ENCODE results near the gene TCP11L1.
A peak's percentile ranks its signal among the peaks of the same experiment; 100 is the strongest.
"Not testable (repeated sequence)": the region's sequence is repeated elsewhere in the genome, so short reads cannot be mapped to it uniquely, and the experiment has no call there.

The TCP11L1 gene

DNA sequence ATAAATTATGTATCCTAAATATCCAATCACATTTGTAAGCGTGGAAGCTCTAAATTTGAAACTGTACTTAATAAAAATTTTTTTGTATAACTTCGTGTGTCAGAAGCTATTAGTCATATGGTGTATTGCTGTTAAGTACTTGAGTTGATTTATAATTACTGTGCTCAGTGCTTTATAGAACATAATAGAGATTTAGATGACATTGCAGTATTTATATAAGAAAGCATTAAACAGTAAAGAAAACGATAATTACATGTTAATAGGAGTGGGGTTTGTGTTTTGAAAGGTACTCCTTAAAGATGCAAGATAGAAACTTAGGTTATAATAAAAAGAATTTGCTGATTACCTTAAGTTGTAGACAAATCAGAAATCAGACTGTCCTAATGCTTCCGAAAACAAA lies 5.9 kb upstream of the TCP11L1 start:
- FAIRE-seq = peak; percentile 37

DNA sequence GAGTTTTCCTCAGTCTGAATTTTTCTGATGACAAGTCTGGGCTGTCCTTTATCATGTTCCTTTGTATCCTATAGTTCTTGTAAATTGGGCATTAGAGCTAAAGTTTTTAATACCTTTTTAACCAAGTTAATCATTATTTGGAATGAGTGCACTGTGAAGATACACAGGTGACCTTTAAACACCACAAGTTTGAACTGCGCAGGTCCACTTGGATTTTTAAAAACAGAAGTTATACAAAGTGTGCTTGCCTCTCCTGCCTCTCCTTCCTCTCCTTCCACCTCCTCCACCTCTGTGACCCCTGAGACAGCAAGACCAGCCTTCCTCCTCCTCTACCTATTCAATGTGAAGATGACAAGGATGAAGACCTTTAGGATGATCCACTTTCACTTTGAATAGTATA lies 4.4 kb upstream of the TCP11L1 start:
- no peak for FAIRE-seq

DNA sequence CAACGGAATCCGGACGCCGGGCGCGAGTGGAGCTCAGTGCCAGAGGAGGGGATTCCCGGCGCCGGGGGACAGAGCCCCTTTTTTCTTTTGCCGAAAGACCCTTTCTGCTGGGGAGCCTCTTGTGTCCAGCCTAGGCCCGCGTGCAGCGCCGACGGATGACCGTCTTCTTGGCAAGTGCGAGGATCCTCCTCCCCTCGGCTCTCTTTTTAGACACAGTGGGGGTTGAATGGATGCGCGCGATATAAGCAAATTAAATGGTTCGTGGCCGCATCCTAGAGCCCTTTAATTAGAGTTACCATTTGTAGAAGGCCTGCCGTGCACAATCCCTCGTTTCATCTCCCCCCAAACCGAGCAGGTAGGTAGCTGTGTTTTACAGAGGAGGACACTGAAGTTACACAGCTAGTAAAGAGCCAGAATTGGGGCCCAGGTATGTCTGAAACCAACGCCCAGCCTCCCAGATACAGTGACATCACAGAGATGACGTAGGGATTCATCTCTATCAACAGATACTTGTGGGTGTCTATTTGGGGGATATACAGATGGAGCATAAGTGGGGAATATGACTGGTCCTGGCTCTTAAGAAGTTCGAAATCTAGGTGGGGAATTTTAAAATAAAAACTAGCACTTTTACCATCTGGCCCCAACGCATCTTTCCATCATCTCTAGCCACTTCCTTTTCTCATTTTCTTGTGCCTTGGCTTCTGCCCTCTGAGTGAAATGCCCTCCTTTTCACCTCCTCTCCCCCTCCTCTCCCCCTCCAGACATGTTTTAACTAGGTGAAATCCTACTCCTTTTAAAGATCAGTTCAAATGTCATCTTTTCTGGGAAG lies 875 bp downstream of the TCP11L1 start:
- FAIRE-seq = no peak

DNA sequence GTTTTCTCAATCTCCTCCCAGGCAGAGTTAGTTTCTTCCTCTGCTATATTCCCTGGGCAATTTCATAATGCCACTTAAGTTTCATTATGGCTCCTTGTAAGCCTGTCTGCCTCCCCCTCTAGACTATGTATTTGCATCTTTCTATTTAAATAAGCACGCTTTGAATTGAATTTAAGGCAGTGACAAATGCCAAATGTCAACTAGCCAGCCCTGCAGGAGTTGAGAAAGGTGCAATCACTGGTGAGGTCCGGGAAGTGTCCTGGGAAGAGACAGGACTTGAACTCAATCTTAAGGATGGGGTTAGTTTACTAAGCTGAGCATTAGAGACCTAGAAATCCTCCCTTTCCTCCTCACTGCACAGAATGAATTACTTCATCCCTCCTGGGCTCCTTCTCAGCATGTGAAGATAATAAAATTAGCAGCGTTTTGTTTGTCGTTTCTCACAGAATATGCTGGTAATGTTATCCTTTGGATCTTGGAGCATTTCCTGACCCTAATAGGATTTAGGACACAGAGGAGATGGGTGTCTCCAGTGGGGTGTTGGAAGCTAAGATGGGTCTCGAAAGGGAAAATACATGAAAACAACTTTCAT lies 1.6 kb downstream of the TCP11L1 start:
- no peak for FAIRE-seq

DNA sequence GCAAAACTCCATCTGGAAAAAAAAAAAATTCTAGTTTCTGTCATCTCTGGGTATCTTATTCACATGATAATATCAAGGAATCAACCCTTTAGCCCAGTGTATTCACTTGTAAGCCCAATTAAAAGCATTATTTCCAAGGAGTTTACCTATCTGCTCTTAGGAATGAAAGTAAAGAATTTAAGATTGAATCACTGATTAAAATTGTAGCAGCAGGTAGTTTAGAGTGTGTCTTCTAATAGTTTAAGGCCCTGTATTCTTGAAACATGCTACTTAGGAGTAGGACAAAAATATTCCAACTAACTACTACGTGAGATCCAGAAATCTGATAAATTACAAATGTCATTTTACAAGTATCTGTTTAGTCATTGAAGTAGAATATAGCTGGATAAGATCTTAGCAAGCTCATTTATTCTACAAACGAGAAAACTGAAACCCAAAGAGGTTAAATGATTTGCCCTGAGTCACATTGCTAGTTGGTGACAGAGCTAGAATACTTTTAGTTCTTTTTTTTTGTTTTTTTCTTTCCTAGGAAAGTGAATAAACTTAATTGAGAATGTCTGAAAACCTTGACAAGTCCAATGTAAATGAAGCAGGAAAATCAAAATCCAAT lies 4.0 kb downstream of the TCP11L1 start:
- no peak for FAIRE-seq

DNA sequence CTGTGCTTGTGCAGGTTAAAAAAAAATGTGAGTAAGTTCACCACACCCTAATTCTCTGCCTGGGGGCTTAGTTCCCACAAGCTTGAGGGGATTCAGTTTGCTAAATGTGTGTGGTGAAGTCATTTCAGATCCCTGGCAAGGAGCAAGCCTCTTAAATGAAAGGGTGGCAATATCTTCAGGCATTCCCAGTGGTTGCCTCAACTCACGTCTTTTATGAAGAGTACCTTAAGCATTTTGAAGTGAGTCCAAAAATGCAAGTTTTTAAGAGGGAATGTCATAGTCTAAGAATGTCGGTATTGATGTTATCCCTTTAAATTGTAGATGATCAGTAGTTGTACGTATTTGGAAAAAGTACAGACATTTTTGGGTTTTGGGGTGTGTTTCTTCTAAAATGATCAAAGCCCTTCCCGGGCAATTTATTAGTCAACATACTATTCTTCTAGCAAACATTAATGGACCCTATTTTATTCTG lies 4.9 kb downstream of the TCP11L1 start:
- FAIRE-seq = no peak

DNA sequence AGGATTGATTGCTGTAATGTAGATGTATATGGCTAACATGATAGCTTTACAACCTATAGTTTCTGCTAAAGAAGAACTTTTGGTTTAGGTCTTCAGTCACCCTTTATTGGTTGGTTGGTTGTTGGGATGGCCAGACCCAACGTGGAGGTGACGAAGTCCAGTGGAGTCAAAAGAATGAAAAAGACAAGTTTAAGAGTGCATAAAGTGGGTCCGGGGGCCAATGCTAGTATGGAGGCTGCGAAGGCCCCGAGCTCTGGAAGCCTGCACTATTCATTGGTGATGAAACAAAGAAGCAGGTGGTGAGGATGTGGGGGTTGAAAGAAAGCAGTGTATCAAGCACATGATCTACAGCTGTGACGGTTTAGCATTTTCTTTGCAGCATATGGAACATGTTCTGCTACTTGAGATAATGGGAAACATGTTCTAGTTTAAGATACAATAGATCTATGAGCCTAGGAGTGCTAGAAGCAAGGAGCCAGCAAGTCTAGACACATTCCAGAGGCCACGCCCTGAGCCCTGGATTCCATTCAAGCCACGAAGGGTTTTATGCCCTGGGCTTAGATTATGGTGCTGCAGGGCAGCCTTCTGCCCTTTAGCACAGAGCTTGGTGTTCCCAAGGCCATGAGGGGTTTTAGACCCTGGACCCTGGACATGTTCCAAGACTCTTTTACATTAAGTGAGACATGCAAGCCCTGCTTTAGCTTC lies 6.3 kb downstream of the TCP11L1 start:
- no peak for FAIRE-seq

DNA sequence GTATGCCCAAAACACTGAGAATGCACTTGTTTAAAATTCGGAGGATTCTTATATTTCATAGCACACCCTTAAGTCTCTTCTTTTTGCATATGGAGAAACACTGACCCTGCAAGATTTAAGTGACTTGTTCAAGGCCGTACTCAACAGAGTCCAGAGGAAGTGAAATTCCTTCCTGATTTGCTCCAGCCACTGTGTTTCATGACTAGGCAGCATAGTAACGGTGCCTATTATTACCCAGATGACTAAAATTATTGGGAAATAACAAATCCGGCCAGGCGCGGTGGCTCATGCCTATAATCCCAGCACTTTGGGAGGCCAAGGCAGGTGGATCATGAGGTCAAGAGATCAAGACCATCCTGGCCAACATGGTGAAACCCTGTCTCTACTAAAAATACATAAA lies 9.3 kb downstream of the TCP11L1 start:
- FAIRE-seq = not testable (repeated sequence)

DNA sequence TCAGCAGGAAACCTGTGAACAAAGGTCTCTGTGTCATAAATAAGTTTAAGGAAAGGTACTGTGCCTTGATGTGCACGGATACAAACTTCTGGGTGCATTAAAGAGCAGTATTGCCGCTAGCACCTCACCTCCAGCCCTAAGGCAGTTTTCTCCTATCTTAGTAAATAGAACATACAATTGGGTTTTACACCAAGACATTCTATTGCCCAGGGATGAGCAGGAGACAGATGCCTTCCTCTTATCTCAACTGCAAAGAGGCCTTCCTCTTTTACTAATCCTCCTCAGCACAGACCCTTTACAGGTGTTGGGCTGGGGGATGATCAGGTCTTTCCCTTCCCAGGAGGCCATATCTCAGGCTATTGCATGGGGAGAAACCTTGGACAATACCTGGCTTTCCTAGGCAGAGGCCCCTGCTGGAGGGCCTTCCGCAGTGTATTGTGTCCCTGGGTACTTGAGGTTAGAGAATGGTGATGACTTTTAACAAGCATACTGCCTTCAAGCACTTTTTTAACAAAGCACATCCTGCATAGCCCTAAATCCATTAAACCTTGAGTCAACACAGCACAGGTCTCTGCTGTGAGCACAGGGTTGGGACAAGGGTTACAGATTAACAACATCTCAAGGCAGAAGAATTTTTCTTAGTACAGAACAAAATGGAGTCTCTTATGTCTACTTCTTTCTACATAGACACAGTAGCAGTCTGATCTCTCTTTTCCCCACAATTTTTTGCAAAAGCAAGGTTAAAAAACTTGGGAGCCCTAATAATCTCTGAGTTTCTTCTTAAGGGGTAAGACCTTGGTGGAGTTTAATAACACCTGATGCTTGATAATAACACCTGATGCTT lies 10.4 kb downstream of the TCP11L1 start:
- FAIRE-seq = not testable (repeated sequence)

DNA sequence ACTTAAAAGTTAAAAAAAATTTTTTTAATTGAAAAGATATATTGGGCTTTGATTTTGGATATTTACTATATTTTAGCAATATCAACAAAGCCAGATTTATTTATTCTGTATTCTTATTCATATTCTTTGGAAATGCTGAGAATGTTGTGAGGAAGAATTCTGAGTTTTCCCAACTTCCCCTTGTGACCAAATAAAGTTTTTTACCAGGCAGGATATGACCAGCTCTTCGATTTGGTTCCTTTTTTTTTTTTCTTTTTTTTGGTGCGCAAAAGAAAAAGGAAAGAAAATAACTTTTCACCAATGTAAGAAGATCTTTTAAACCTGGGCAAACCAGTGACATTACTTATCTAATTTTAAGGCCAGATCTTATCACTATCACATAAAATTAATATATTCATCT lies 12.9 kb downstream of the TCP11L1 start:
- no peak for FAIRE-seq

DNA sequence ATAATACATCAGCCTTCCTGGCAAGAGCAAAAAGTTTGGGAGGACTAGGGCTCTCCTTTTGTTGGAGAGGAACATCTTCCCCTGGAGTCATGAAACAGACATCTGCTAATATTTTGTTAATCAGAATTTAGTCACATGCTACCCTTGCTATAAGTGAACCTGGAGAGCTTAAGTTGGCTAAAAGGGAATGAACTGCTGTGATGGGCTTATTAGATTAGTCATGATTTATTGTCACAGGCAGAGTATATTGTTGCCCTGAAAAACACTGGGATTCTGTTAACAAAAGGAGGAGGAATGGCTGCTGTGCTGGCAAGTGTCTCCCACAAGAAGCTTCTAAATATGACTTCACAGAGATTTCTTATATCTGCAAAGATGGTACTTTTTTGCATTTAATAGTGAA lies 16.0 kb downstream of the TCP11L1 start:
- no peak for FAIRE-seq

DNA sequence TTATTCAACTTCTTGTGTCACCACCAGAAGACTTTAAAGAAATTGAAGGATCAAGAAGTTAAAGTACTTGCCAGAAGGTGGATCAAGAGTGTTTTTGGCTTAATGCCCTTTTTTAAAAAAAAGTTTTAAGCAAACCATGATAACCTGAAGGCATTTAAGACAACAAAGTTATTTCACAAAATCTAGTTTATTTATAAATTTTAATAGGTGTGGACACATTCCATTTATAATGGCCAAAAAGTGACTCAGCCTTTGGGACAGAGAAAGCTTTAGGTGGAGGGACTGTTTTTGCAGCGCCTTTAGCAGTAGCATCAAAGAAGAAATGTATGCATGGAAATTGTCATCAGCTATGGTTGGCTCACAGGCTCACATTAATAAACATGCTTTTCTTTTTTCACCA lies 17.9 kb downstream of the TCP11L1 start:
- no peak for FAIRE-seq

DNA sequence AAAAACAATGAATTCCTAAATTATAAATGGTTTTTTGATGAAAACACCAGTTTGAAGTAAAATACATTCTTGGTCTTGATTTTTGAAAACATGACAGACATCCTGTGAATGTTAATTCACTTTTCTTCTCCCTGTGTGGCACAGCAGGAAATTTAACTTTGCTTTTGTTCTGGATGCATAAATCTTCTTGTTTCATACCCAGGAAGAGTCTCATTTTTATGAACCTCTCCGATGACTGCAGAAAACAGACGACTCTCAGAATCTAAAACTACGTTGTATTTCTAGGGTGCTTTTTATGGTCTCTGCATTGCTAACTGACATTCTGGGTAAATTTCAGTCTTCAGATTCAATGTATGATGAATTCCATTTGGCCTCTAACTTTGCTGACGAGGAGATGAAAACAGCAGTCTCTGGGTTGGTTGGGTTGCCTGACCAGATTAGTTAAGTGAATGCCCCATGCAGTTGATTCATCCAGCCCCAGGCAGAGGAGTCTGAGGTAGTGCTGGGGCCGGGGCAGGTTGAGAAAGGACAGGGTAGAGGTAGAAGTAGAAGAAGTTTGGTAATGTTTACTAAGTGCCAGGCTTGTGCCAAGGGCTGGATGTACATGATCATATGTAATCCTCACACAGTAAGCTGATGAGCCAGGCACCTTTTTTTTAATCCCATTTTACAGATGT lies 20.1 kb downstream of the TCP11L1 start:
- FAIRE-seq = no peak

DNA sequence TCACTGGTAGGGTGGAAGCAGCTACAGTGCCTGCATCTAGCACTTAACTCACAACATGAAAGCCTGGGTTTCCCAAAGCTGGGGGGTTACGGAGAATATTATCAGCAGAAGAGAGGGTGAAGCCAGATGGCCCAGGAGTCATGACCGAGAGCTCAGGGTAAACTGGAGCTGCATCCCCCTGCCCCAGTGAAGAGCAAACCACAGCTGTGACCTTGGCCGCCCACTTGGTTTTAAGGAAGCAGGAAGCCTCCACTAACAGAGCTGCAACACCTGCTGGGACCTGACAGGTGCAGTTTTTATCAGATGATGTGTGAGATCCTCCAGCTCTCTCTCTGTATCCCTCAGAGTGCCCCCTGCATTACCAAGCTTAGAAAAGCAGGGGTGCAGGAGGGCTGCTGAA lies 20.9 kb downstream of the TCP11L1 start:
- no peak for FAIRE-seq

DNA sequence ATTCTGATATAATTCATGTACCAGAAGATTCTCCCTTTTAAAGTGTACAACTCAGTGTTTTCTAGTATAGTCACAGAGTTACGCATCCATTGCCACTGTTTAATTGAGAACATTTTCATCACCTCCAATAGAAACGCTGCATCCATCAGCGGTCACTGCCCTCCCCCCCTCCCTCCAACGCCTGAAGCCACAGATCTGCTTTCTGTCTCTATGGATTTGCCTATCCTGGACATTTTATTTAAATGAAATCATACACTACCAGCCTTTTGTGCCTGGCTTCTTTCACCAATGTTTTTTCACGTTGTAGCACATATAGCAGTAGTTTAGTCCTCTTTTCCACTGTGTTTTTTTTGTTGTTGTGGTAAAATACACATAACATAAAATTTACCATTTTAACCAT lies 22.8 kb downstream of the TCP11L1 start:
- FAIRE-seq = no peak

DNA sequence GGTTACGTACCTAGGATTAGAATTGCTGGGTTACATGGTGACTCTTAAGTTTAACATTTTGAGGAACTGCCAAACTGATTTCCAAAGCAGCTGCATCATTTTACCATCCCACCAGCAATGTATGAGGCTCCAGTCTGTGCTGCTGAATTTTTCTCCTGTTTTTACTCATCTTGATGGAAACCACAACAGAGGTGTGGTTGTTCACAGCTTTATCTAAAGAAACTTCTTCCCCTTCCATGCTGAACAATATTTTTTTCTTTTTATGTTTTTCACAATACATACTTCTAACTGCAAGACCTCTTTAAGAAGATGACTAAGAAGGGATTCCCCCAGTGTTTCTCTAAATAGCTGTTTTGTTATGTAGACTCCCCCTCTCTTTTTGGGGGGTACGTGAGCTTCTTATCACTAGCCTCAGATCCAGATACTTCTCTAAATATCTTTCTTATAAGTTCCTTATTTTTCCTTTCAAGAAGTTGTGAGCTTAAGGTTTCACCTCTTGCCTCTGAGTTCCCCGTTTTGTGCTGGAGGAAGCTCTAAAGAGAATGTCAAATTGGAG lies 24.0 kb downstream of the TCP11L1 start:
- no peak for FAIRE-seq

DNA sequence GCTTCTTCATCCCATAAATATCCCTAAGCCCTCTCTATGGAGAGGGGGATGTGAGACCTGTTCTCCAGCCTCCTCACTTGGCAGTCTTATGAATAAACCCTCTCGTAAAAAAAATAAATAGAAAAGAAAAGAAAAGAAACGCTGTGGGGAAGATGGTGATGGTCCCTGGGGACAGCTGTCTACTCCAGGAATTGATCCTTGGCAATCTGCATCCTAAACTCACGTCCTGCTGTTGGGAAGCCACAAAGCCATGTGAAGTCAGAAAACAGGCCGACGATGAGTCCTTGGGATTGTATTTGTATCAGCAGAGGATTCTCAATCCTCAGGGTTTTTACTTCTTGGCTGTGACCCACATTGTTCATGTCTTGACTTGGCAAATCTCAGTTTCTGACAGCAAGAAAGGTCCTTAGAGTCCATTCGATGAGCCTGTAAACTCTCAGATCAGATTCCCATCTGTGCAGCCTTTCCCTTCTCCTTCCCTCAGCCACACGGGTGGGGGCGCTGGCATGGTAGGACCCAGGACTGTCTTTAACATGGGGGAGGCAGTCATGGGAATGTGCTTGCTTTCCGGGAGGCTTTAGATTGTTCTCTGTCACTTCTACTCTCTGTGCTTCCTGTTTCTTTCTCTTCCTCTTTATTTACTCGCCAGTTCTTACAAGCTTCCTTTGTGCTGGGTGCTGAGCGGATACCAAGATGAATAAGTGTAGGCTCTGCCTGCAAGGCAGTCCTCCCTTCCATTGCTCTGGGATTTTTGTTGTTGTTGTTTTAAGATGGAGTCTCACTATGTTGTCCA lies 24.9 kb downstream of the TCP11L1 start:
- FAIRE-seq = no peak

DNA sequence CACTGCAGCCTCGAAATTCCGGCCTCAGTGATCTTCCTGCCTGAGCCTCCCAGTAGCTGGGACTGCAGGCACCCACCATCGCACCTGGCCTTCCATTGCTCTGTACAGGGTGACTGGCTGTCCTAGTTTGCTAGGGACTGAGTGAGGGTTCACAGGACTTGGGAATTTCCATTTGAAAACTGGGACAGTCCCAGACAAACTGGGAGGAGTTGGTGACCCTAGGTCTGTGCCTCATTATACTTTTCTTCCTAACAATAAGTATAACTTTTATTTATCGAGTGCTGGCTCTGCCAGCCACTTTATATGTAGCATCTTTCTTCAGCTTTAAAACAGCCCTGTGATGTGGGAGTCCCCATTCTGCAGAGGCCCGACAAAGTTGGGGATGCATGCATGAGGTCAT lies 25.5 kb downstream of the TCP11L1 start:
- no peak for FAIRE-seq

DNA sequence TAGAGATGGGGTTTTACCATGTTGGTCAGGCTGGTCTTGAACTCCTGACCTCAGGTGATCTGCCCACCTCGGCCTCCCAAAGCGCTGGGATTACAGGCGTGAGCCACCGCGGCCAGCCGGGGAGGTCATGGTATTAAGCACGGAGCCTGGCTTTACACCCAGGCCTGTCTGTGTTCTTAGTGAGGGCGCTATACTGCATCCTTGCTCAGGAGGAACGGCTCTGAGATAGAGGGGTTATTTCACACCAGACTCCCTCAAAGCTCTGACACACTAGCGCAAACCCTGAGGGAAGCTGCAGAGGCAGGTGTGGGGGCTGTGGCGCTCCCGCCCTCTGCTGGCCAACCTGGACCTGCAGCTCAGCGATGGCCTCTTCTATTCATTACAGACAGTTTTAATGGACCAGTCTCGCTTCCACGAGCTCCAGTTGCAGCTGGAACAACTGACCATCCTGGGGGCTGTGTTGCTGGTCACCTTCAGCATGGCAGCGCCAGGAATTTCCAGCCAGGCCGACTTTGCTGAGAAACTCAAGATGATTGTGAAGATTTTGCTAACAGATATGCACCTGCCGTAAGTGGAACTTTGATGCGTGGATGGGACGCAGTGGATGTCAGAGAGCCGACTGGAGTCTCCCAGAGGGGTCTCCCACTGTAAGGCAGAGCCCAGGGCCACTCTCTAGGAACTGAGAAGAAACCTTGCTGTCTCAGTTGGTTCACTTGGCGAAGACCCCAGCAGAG lies 26.2 kb downstream of the TCP11L1 start:
- FAIRE-seq = no peak

DNA sequence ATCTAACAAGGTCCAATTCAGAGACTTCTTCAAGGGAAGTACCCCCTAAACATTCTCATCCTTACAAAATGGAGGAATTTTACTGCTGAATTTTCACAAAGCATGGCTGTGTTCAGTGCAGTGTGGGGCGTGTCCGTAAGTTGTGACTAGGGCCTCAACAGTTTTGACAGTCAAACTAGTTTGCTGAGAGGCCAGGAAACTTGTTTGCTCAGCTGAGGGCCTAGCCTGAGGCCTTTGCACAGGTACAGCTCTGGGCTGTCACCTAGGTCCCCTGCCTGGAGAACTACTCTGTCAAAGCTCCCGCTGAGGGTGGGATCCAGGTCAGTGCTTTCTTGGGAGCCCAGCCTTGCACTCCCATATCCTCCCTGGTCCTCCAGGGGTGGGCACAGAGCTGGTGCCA lies 27.9 kb downstream of the TCP11L1 start:
- FAIRE-seq = no peak
